HepG2 (cell line): Measurements from ENCODE around the gene ADGRG1. TPM values are rescaled to one million over a fixed set of nuclear protein-coding genes. Genes with fewer than 3 reads are reported as not detected.

Source experiments
- AGO1 ChIP-seq: fragments of 200-400 bp; formaldehyde crosslinking; IDR thresholded peaks from 2 replicates; pipeline ENCODE4 v1.6.1; 2017; ENCODE audit warnings: mild to moderate bottlenecking, low read depth, low read length, moderate library complexity; ENCODE audit not compliant: poor library complexity, severe bottlenecking
- GMEB2 ChIP-seq: IDR thresholded peaks from 2 replicates; pipeline ENCODE4 v1.6.1; 2016; ENCODE audit warnings: missing biosample characterization, missing genetic modification reagents, low read depth
- GPN1 ChIP-seq: sonication (generic); formaldehyde crosslinking; IDR thresholded peaks from 2 replicates; pipeline ENCODE4 v1.5.1; 2020; ENCODE audit warnings: missing genetic modification reagents, borderline replicate concordance
- HOMEZ ChIP-seq: IDR thresholded peaks from 2 replicates; pipeline ENCODE4 v1.6.1; 2016; ENCODE audit warnings: low read depth
- MED1 ChIP-seq: sonication (generic); formaldehyde crosslinking; IDR thresholded peaks from 2 replicates; pipeline ENCODE4 v1.4.0; 2020; ENCODE audit warnings: missing genetic modification reagents
- SIX1 ChIP-seq: sonication (generic); formaldehyde crosslinking; IDR thresholded peaks from 2 replicates; pipeline ENCODE4 v1.4.0; 2020; ENCODE audit warnings: missing genetic modification reagents, borderline replicate concordance
- ZNF124 ChIP-seq: sonication (generic); formaldehyde crosslinking; IDR thresholded peaks from 2 replicates; pipeline ENCODE4 v1.4.0; 2020; ENCODE audit warnings: missing genetic modification reagents
- ZNF773 ChIP-seq: sonication (generic); formaldehyde crosslinking; IDR thresholded peaks from 2 replicates; pipeline ENCODE4 v1.4.0; 2020; ENCODE audit warnings: missing genetic modification reagents, borderline replicate concordance
- polyA plus RNA-seq, 8 experiments: library from polyadenylated mRNA; depleted of rRNA in 3 of 8; stranded (reverse) in 7 of 8; unstranded in 1 of 8; fragments of >200 nt; fragmentation: Illumina TruSeq in 4 of 8; extraction: Trizol in 4 of 8; gene quantifications; 2 replicates each; pipeline versions ENCODE4 v1.2.1 to v1.2.3, GENCODE V29; 2011 to 2016; ENCODE audit warnings: low read depth in 4 of 8, missing spikeins in 1 of 8, mixed read lengths in 1 of 8; ENCODE audit not compliant: insufficient read depth in 1 of 8
- total RNA-seq, 5 experiments: library from RNA; depleted of rRNA; stranded (reverse); fragments of >200 nt; fragmentation: Illumina TruSeq; extraction: Trizol; gene quantifications; 2 replicates each; pipeline ENCODE4 v1.2.3, GENCODE V29; 2016; ENCODE audit warnings: low read depth in 1 of 5
- TF ChIP-seq, protein P1 (sequence below): IDR thresholded peaks from 2 replicates; pipeline ENCODE4 v1.6.1; 2016; ENCODE audit warnings: mild to moderate bottlenecking
- TF ChIP-seq, protein P2 (sequence below): sonication (generic); formaldehyde crosslinking; IDR thresholded peaks from 2 replicates; pipeline ENCODE4 v1.9.0; 2021; ENCODE audit warnings: missing genetic modification reagents, borderline replicate concordance
- TF ChIP-seq, protein P3 (sequence below): sonication (generic); formaldehyde crosslinking; IDR thresholded peaks from 2 replicates; pipeline ENCODE4 v1.5.1; 2020; ENCODE audit warnings: mild to moderate bottlenecking, missing genetic modification reagents, moderate library complexity
- TF ChIP-seq, protein P4 (sequence below): sonication (generic); formaldehyde crosslinking; IDR thresholded peaks from 2 replicates; pipeline ENCODE4 v1.4.0; 2020; ENCODE audit warnings: low read depth, missing genetic modification reagents

The ADGRG1 gene
- total and polyA plus RNA-seq, 2 of the 13 experiments (the other 11 are each of a cell fraction or from before 2014, with no cell fraction given) = 2.7 to 5.9 TPM

- TF ChIP-seq GMEB2 = no peak
- TF ChIP-seq, protein P1, sequence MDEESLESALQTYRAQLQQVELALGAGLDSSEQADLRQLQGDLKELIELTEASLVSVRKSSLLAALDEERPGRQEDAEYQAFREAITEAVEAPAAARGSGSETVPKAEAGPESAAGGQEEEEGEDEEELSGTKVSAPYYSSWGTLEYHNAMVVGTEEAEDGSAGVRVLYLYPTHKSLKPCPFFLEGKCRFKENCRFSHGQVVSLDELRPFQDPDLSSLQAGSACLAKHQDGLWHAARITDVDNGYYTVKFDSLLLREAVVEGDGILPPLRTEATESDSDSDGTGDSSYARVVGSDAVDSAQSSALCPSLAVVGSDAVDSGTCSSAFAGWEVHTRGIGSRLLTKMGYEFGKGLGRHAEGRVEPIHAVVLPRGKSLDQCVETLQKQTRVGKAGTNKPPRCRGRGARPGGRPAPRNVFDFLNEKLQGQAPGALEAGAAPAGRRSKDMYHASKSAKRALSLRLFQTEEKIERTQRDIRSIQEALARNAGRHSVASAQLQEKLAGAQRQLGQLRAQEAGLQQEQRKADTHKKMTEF (CRISPR knock-in tag) = 0 out of 2 replicates have a peak, but pooled peaks have one; percentile 23
- TF ChIP-seq, protein P2, sequence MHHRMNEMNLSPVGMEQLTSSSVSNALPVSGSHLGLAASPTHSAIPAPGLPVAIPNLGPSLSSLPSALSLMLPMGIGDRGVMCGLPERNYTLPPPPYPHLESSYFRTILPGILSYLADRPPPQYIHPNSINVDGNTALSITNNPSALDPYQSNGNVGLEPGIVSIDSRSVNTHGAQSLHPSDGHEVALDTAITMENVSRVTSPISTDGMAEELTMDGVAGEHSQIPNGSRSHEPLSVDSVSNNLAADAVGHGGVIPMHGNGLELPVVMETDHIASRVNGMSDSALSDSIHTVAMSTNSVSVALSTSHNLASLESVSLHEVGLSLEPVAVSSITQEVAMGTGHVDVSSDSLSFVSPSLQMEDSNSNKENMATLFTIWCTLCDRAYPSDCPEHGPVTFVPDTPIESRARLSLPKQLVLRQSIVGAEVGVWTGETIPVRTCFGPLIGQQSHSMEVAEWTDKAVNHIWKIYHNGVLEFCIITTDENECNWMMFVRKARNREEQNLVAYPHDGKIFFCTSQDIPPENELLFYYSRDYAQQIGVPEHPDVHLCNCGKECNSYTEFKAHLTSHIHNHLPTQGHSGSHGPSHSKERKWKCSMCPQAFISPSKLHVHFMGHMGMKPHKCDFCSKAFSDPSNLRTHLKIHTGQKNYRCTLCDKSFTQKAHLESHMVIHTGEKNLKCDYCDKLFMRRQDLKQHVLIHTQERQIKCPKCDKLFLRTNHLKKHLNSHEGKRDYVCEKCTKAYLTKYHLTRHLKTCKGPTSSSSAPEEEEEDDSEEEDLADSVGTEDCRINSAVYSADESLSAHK (CRISPR knock-in tag) = no peak
- TF ChIP-seq ZNF773 = no peak
- TF ChIP-seq MED1 (CRISPR knock-in tag) = no peak
- TF ChIP-seq, protein P3, sequence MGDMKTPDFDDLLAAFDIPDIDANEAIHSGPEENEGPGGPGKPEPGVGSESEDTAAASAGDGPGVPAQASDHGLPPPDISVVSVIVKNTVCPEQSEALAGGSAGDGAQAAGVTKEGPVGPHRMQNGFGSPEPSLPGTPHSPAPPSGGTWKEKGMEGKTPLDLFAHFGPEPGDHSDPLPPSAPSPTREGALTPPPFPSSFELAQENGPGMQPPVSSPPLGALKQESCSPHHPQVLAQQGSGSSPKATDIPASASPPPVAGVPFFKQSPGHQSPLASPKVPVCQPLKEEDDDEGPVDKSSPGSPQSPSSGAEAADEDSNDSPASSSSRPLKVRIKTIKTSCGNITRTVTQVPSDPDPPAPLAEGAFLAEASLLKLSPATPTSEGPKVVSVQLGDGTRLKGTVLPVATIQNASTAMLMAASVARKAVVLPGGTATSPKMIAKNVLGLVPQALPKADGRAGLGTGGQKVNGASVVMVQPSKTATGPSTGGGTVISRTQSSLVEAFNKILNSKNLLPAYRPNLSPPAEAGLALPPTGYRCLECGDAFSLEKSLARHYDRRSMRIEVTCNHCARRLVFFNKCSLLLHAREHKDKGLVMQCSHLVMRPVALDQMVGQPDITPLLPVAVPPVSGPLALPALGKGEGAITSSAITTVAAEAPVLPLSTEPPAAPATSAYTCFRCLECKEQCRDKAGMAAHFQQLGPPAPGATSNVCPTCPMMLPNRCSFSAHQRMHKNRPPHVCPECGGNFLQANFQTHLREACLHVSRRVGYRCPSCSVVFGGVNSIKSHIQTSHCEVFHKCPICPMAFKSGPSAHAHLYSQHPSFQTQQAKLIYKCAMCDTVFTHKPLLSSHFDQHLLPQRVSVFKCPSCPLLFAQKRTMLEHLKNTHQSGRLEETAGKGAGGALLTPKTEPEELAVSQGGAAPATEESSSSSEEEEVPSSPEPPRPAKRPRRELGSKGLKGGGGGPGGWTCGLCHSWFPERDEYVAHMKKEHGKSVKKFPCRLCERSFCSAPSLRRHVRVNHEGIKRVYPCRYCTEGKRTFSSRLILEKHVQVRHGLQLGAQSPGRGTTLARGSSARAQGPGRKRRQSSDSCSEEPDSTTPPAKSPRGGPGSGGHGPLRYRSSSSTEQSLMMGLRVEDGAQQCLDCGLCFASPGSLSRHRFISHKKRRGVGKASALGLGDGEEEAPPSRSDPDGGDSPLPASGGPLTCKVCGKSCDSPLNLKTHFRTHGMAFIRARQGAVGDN = peak; percentile 66; the same call in 1 of the 2 replicates
- TF ChIP-seq SIX1 (CRISPR knock-in tag) = no peak
- TF ChIP-seq GPN1 (CRISPR knock-in tag) = no peak
- no peak for TF ChIP-seq HOMEZ (CRISPR knock-in tag)
- TF ChIP-seq, protein P4, sequence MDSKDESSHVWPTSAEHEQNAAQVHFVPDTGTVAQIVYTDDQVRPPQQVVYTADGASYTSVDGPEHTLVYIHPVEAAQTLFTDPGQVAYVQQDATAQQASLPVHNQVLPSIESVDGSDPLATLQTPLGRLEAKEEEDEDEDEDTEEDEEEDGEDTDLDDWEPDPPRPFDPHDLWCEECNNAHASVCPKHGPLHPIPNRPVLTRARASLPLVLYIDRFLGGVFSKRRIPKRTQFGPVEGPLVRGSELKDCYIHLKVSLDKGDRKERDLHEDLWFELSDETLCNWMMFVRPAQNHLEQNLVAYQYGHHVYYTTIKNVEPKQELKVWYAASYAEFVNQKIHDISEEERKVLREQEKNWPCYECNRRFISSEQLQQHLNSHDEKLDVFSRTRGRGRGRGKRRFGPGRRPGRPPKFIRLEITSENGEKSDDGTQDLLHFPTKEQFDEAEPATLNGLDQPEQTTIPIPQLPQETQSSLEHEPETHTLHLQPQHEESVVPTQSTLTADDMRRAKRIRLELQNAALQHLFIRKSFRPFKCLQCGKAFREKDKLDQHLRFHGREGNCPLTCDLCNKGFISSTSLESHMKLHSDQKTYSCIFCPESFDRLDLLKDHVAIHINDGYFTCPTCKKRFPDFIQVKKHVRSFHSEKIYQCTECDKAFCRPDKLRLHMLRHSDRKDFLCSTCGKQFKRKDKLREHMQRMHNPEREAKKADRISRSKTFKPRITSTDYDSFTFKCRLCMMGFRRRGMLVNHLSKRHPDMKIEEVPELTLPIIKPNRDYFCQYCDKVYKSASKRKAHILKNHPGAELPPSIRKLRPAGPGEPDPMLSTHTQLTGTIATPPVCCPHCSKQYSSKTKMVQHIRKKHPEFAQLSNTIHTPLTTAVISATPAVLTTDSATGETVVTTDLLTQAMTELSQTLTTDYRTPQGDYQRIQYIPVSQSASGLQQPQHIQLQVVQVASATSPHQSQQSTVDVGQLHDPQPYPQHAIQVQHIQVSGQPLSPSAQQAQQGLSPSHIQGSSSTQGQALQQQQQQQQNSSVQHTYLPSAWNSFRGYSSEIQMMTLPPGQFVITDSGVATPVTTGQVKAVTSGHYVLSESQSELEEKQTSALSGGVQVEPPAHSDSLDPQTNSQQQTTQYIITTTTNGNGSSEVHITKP (CRISPR knock-in tag) = no peak
- no peak for TF ChIP-seq AGO1
- 0 out of 2 replicates have a peak, but pooled peaks have one; percentile 27 for TF ChIP-seq ZNF124
Observed at GRCh38 chr16:57619606-57620334, 8.7 kb upstream of the ADGRG1 start (continued).
